ENCODE measurements around the gene PAQR5. TPM values are rescaled to one million over a fixed set of nuclear protein-coding genes. Genes with fewer than 3 reads are reported as not detected.

Gene PAQR5
- total RNA-seq, 1 experiment from 2014 or later, result 34.0 TPM

DNA sequence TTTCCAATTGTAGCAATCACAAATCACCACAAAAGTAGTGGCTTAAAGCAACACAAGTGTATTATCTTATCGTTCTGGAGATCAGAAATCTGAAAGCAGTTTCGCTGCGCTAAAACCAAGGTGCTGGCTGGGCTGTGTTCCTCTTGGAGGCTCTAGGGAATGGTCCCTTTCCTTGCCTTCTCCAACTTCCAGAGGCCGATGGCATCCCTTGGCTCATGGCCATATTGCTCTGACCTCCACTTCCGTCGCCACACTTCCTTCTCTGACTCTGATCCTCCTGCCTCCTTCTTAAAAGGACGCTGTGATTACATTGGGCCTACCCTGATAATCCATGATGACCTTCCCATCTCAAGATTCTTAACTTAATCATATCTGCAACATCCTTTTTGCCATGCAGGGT is 10.7 kb upstream of the PAQR5 start (continued):
- TF ChIP-seq REST (IDR thresholded peaks at IDR 0.05; ENCODE audit: low read depth) (no peak), EZH2phosphoT487 (IDR thresholded peaks at IDR 0.05; ENCODE audit: borderline replicate concordance) (no peak), EGR1 (IDR thresholded peaks at IDR 0.05; ENCODE audit: low read depth) (no peak), RAD21 (IDR thresholded peaks at IDR 0.05; ENCODE audit: low read depth) (no peak), ELF1 (IDR thresholded peaks at IDR 0.05; ENCODE audit: borderline replicate concordance, low read depth) (no peak), ZFX (IDR thresholded peaks at IDR 0.05) (no peak), CEBPB (IDR thresholded peaks at IDR 0.05; ENCODE audit: low read depth) (no peak), SP1 (IDR thresholded peaks at IDR 0.05; ENCODE audit: low read depth) (no peak), TCF7L2 (IDR thresholded peaks at IDR 0.05; ENCODE audit: borderline replicate concordance, extremely low read depth, insufficient read depth, insufficient read length) (no peak), ZNF274 (IDR thresholded peaks at IDR 0.05; ENCODE audit: low read depth, low read length) (no peak)

DNA sequence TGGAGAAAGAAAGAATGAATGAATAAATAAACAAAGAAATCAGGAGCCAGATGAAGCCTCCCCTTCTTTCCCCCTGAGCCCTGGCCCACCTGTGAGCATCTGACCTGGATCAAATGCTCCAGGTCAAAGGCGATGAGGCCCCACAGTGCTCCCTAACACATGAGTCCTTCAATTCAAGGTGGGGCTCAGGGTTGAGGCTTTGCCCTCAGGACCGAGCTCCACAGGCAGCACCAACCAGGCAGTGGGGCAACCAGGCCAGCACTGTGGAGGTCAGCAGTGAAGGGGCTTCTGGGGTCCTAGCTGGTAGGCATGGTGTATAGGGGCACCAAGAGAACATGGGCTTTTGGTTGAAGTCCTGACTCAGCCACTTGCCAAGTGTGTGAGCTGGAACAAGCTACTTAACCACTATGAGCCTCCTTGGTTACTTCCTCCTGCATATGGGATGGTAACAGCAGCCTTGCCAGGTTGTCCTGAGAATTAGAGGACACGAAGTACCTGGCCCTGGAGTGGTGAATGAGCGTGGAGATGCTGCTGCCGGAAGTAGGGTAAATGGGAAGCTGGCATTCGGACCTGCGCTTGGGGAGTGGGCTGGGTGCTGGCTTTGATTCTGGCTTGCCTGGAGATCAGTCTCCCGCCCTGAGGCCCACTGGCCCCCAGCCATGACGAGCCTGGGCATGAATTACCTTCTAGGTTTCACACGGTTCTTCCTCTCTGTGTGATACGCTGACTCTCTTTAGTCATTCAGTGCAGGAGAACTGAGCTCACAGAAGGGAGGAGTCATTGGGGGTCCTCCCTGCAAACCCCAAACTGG is 10.0 kb upstream of the PAQR5 start:
- no peak overlapping the region for H3K4me2 ChIP-seq (ENCODE audit: low read length)
- no peak overlapping the region for H3K4me3 ChIP-seq (replicated peaks in 1 of 2; ENCODE audit: low read depth in 1 of 2, low read length in 2 of 2)
- H3K36me3 ChIP-seq (ENCODE audit: control insufficient read depth in 1 of 2, insufficient read depth in 2 of 2, low read length in 2 of 2), result no peaks in the 10 kb centered on the region
- H3K9me3 ChIP-seq (ENCODE audit: control insufficient read depth in 1 of 2, insufficient read depth in 1 of 2, low read depth in 1 of 2, low read length in 2 of 2), result no peaks in the 10 kb centered on the region
- ChIA-PET POLR2A (no interaction called here), RAD21 (ENCODE audit: low non-redundant PET in 1 of 2, low total read pairs in 2 of 2, uncharacterized antibody in 2 of 2, unreplicated experiment in 2 of 2) (no interaction called here), CTCF (no interaction called here)
- H3K27ac ChIP-seq (ENCODE audit: low read depth, low read length), result no peak overlapping the region
- no peaks in the 10 kb centered on the region for H3K27me3 ChIP-seq (ENCODE audit: insufficient read depth, low read length)
- no peak overlapping the region for H3K9ac ChIP-seq (ENCODE audit: low read length)
- no peaks in the 10 kb centered on the region for H3K9me2 ChIP-seq (ENCODE audit: insufficient read depth)
- intact Hi-C loops (cut with micrococcal nuclease), result no loop called here
- ATAC-seq, result no peak
- H3K4me1 ChIP-seq (ENCODE audit: control insufficient read depth in 1 of 2, insufficient read depth in 2 of 2, low read length in 2 of 2), result no peaks in the 10 kb centered on the region
- no peaks in the 10 kb centered on the region for H4K20me1 ChIP-seq (ENCODE audit: insufficient read depth)
- no peak for DNase-seq (ENCODE audit: low read depth, low spot score)
- H2AFZ ChIP-seq (ENCODE audit: low read depth, low read length, poor library complexity, severe bottlenecking), result no peak overlapping the region
- no TSS peak for BruUV-seq (replicated peaks)
- no peaks in the 10 kb centered on the region for H3K79me2 ChIP-seq (ENCODE audit: insufficient read depth, low read length)
- TF ChIP-seq EGR1 (IDR thresholded peaks at IDR 0.05; ENCODE audit: low read depth) (no peak), POLR2A (IDR thresholded peaks at IDR 0.05; ENCODE audit: borderline replicate concordance, extremely low read depth, insufficient read depth, insufficient read length) (no peak), CEBPB (IDR thresholded peaks at IDR 0.05; ENCODE audit: low read depth) (no peak), EZH2phosphoT487 (IDR thresholded peaks at IDR 0.05; ENCODE audit: borderline replicate concordance) (no peak), ZNF274 (IDR thresholded peaks at IDR 0.05; ENCODE audit: low read depth, low read length) (no peak), POLR2AphosphoS5 (IDR thresholded peaks at IDR 0.05; ENCODE audit: low read depth, low read length) (no peak), REST (IDR thresholded peaks at IDR 0.05; ENCODE audit: low read depth) (no peak), ELF1 (IDR thresholded peaks at IDR 0.05; ENCODE audit: borderline replicate concordance, low read depth) (no peak), ZFX (IDR thresholded peaks at IDR 0.05) (no peak), CBX3 (IDR thresholded peaks at IDR 0.05; ENCODE audit: low read depth) (no peak)
- TF ChIP-seq, protein P1, sequence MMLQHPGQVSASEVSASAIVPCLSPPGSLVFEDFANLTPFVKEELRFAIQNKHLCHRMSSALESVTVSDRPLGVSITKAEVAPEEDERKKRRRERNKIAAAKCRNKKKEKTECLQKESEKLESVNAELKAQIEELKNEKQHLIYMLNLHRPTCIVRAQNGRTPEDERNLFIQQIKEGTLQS (IDR thresholded peaks at IDR 0.05), result no peak

Data from HCT116 (cell line).